Left ventricle myocardium inferior (tissue), 1 donor: ENCODE data around the gene CCR7. TPM values are rescaled to one million over a fixed set of nuclear protein-coding genes. Genes with fewer than 3 reads are reported as not detected.

Experiments used
- DNase-seq: peaks from one replicate; pipeline ENCODE4 v3.0.0-alpha.2; 2020
- H3K27ac ChIP-seq: fragments of 200-600 bp; replicated peaks from 2 replicates; pipeline ENCODE4 v1.8.0; 2021
- H3K27me3 ChIP-seq: fragments of 200-600 bp; 2 replicates; pipeline ENCODE4 v1.8.0; 2021; ENCODE audit warnings: low read depth
- H3K36me3 ChIP-seq: fragments of 200-600 bp; 2 replicates; pipeline ENCODE4 v1.8.0; 2021
- H3K4me1 ChIP-seq: fragments of 200-600 bp; 2 replicates; pipeline ENCODE4 v1.8.0; 2021
- H3K4me3 ChIP-seq: fragments of 200-600 bp; 2 replicates; pipeline ENCODE4 v1.8.0; 2021; ENCODE audit warnings: mild to moderate bottlenecking, moderate library complexity
- H3K9me3 ChIP-seq: fragments of 200-600 bp; replicated peaks from 2 replicates; pipeline ENCODE4 v1.8.0; 2021
- intact Hi-C: fragments of 100-400 bp; cut with micrococcal nuclease; formaldehyde crosslinking; loops from one replicate; pipeline ENCODE4 v1.11.0; 2022
- total RNA-seq: library from RNA; stranded (reverse); fragmentation: NEBNext Ultra II Directional; extraction: Animal tissue kit (Norgen Biotek cat#: 25700); gene quantifications from one replicate; pipeline ENCODE4 v1.2.1, GENCODE V29; 2021
- TF ChIP-seq, protein P1 (sequence below): fragments of 200-600 bp; IDR thresholded peaks from 2 replicates; pipeline ENCODE4 v1.8.0; 2021; ENCODE audit warnings: antibody characterized with exemption, mild to moderate bottlenecking, borderline replicate concordance
- donor health status: DM: no; HTN: yes; CAD: no; lungs with severe emphysema.

CCR7 gene
- total RNA-seq, 1 donor from 2014 or later, result not detected

DNA sequence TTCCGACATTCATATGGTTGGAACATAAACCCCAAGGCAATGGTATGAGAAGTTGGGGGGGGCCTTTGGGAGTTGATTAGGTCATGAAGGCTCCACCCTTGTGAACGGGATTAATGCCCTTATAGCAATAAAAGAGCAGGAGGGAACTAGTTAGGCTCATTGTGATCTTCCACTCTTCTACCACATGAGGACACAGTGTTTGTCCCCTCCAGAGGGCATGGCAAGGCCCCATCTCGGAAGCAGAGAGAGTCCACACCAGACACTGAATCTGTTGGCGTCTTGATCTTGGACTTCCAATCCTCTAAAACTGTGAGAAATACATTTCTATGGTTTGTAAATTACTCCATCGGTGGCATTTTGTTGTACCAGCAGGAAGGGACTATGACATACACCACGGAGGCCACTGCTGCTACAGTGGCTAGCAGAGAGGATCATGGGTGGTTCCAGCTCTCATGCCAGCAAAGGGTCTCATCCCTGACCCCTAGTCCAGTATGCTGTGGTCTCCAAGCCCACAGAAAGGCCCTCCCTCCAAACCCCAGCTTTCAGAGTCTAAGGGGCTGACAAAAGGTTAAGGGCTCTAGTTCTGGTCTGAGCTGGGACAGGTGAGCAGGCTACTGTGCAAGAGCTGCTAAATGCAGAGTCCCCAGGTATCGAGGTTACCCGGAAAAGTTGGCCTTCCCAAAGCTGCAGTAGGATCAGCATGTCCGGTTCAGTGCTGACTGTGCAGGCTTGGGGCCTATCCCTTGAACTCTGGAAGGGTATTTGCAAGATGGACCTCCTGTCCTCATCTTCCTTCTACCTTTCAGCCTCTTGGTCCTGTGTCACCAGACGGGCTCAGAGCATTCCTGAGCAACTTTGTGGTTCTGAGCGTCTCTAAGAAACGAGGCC is 12.2 kb downstream of the CCR7 start:
- Histone ChIP-seq H3K27me3 (no peaks in the 10 kb centered on the region), H3K9me3 (no peaks in the 10 kb centered on the region), H3K4me3 (peak overlapping the region; percentile 36), H3K27ac (peak overlapping the region; percentile 92), H3K36me3 (no peaks in the 10 kb centered on the region), H3K4me1 (peaks cover 96% of the 10 kb centered on the region)
- DNase-seq, result no peak
- intact Hi-C loops, result no loop called here
- TF ChIP-seq, protein P1, sequence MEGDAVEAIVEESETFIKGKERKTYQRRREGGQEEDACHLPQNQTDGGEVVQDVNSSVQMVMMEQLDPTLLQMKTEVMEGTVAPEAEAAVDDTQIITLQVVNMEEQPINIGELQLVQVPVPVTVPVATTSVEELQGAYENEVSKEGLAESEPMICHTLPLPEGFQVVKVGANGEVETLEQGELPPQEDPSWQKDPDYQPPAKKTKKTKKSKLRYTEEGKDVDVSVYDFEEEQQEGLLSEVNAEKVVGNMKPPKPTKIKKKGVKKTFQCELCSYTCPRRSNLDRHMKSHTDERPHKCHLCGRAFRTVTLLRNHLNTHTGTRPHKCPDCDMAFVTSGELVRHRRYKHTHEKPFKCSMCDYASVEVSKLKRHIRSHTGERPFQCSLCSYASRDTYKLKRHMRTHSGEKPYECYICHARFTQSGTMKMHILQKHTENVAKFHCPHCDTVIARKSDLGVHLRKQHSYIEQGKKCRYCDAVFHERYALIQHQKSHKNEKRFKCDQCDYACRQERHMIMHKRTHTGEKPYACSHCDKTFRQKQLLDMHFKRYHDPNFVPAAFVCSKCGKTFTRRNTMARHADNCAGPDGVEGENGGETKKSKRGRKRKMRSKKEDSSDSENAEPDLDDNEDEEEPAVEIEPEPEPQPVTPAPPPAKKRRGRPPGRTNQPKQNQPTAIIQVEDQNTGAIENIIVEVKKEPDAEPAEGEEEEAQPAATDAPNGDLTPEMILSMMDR, result no peak

DNA sequence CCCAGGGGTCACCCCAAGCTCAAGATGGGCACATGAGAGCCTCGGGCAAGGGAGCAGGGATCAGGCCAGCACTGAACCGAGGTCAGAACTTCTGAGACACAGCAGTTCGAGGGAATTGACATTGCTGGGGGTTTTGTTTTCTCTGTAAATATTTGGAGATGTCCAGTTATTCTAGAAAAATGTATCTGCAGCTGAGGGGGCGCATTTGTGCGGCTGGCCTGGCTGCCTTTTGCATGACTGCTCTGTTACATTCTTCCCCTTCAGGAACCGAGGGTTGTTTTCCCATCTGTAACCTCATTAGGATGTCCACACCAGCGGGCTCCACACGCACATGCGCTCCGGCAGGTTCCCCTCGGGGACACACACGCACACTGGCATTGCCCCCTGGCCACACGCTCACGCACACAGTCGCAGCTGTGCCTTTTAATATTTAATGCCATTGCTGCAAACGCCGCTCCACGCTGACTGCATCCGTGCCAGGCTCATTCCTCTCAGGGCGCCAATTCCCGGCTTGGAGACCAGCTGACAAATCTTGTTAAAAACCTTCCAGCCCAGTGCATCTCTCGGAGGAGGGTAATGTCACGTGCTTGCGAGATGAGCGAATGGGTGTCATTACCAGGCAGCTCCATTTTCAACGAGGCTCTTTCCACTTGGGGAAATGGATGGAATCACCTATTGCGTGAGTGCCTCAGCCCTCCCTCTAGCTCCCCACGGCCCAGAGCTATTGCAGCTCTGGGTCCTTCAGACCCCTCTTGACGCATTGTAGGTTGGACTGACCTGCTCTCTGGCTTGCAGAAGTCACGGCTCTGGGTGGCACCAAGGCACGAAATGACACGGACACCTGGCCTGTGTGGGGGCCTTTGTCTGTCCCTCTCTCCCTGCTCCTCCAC is 13.1 kb downstream of the CCR7 start:
- no peak for DNase-seq
- Histone ChIP-seq H3K4me1 (peaks cover 87% of the 10 kb centered on the region), H3K27ac (peak overlapping the region; percentile 92), H3K36me3 (no peaks in the 10 kb centered on the region), H3K9me3 (no peaks in the 10 kb centered on the region), H3K4me3 (no peak overlapping the region), H3K27me3 (no peaks in the 10 kb centered on the region)
- intact Hi-C loops, result no loop called here
- TF ChIP-seq, protein P1, result no peak

DNA sequence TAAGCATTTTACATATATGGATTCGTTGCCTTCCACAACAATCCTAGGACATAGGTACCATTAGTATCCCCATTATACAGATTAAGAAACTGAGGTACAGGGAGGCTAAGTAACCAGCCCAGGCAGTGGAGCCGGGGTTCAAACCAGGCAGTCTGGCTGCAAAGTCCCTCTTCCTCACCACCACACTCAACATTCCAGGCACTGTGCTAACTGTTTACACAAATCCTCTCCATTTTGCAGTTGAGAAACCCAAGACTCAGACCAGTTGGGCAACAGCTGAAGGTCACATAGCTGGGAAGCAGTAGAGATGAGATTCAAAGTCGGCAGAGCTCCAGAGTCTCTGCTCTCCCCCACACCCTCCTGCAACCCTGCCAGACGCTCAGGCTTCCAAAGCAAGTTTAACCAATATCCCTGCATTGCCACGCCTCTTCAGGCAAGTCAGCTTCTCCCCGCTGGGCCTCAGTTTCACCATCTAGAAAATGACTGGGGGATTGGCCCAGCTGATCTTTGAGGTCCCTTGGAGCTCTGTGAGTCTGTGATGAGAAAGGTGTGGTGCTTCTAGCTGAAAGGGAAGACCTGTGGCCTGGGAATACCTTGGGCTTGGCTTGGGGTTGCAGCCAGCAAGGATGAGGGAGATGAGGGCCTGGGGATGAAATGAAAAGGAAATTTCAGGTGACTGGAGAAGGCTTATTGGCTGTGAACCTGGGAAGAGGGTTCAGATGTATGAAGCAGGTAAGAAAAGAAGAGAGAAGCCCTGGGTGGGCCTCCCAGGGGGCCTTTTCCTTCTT is 14.0 kb downstream of the CCR7 start:
- TF ChIP-seq, protein P1, result no peak
- Histone ChIP-seq H3K9me3 (no peaks in the 10 kb centered on the region), H3K27me3 (no peaks in the 10 kb centered on the region), H3K27ac (peak overlapping the region; percentile 92), H3K4me1 (peaks cover 79% of the 10 kb centered on the region), H3K4me3 (no peak overlapping the region), H3K36me3 (no peaks in the 10 kb centered on the region)
- intact Hi-C loops, result no loop called here
- peak; percentile 67 for DNase-seq

DNA sequence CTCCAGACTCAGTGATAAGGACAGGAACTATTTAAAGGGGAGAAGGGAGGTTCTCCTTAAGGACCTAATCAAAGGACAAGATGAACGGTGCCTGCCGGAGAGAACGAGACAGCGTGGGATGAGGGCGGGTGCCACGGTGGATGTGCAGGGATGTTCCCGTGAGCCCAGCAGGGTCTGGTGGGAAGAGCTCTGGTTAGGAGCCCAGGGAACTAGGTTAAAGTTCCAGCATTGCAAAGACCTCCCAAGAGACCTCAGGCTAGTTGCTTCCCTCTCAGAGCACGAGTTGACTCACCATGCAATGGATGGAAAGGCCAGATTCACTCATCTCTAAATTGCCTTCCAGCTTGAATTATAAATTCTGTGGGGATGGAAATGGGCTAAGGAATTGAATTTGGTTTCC is 14.7 kb downstream of the CCR7 start:
- Histone ChIP-seq H3K4me1 (peaks cover 72% of the 10 kb centered on the region), H3K27me3 (no peaks in the 10 kb centered on the region), H3K9me3 (no peaks in the 10 kb centered on the region), H3K27ac (peak overlapping the region; percentile 92), H3K36me3 (no peaks in the 10 kb centered on the region), H3K4me3 (no peak overlapping the region)
- DNase-seq, result peak; percentile 60
- TF ChIP-seq, protein P1, result no peak
- intact Hi-C loops, result no loop called here
